ENCODE data around the gene GRAMD1B. TPM values are rescaled to one million over a fixed set of nuclear protein-coding genes. Genes with fewer than 3 reads are reported as not detected.
"Not testable (repeated sequence)": the region's sequence is repeated elsewhere in the genome, so short reads cannot be mapped to it uniquely, and the experiment has no call there.

The GRAMD1B gene
- total RNA-seq, 1 donor from 2014 or later, result 8.8 TPM

GRCh38 chr11:123450623-123451022 lies 20.6 kb downstream of the GRAMD1B start:
- no peaks in the 10 kb centered on the region for H3K36me3 ChIP-seq (ENCODE audit: control insufficient read depth, insufficient read depth, low read length)
- no peak for DNase-seq (ENCODE audit: low read depth)

DNA sequence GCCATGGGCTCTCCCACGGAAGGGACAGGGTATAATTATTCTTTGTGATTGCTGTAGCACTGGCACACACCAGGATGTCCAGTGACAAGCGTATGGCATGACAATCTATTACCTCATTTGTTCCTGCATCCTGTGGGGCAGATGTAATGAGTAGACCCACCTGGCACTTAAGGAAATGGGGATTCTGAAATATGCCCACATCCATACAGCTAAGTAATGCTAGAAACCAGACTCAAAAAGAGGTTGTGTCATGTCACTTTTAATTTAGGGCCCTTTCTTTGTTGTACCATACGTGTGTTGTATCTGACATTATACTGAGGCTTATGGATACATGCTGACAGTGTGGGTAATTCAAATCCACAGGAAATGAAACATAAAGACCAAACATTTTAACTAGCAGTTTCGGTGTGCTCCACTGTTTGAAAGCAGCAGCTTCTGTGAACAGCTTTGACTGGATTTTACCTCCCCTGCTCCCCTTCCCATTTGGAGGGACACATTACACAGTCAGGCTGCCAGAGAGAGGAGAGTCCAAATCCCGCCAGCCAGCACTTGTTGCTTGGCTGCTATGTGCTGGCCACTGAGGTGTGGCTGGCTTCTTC lies 21.2 kb downstream of the GRAMD1B start:
- TF ChIP-seq, protein P1, sequence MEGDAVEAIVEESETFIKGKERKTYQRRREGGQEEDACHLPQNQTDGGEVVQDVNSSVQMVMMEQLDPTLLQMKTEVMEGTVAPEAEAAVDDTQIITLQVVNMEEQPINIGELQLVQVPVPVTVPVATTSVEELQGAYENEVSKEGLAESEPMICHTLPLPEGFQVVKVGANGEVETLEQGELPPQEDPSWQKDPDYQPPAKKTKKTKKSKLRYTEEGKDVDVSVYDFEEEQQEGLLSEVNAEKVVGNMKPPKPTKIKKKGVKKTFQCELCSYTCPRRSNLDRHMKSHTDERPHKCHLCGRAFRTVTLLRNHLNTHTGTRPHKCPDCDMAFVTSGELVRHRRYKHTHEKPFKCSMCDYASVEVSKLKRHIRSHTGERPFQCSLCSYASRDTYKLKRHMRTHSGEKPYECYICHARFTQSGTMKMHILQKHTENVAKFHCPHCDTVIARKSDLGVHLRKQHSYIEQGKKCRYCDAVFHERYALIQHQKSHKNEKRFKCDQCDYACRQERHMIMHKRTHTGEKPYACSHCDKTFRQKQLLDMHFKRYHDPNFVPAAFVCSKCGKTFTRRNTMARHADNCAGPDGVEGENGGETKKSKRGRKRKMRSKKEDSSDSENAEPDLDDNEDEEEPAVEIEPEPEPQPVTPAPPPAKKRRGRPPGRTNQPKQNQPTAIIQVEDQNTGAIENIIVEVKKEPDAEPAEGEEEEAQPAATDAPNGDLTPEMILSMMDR (IDR thresholded peaks at IDR 0.05; ENCODE audit: insufficient read depth, low read length, poor library complexity, severe bottlenecking), result no peak
- no peaks in the 10 kb centered on the region for H3K36me3 ChIP-seq (ENCODE audit: control insufficient read depth, insufficient read depth, low read length)
- H3K4me3 ChIP-seq (ENCODE audit: low read depth, low read length), result no peak overlapping the region
- DNase-seq (ENCODE audit: low read depth), result no peak
- H3K27me3 ChIP-seq (ENCODE audit: control insufficient read depth, insufficient read depth, low read length), result no peaks in the 10 kb centered on the region

More at GRCh38 chr11:123450623-123451022, 20.6 kb downstream of the GRAMD1B start:
- Histone ChIP-seq H3K27me3 (ENCODE audit: control insufficient read depth, insufficient read depth, low read length) (no peaks in the 10 kb centered on the region), H3K4me3 (ENCODE audit: low read depth, low read length) (no peak overlapping the region)
- TF ChIP-seq, protein P1 (IDR thresholded peaks at IDR 0.05; ENCODE audit: insufficient read depth, low read length, poor library complexity, severe bottlenecking), result no peak

GRCh38 chr11:123452794-123453193 lies 22.7 kb downstream of the GRAMD1B start:
- TF ChIP-seq, protein P1 (IDR thresholded peaks at IDR 0.05; ENCODE audit: insufficient read depth, low read length, poor library complexity, severe bottlenecking), result no peak
- Histone ChIP-seq H3K27me3 (ENCODE audit: control insufficient read depth, insufficient read depth, low read length) (no peaks in the 10 kb centered on the region), H3K36me3 (ENCODE audit: control insufficient read depth, insufficient read depth, low read length) (no peaks in the 10 kb centered on the region), H3K4me3 (ENCODE audit: low read depth, low read length) (no peak overlapping the region)
- DNase-seq (ENCODE audit: low read depth), result no peak

GRCh38 chr11:123454060-123454651 lies 24.1 kb downstream of the GRAMD1B start:
- H3K27me3 ChIP-seq (ENCODE audit: control insufficient read depth, insufficient read depth, low read length), result no peaks in the 10 kb centered on the region
- no peak for DNase-seq (ENCODE audit: low read depth)
- H3K4me3 ChIP-seq (ENCODE audit: low read depth, low read length), result no peak overlapping the region
- H3K36me3 ChIP-seq (ENCODE audit: control insufficient read depth, insufficient read depth, low read length), result no peaks in the 10 kb centered on the region
- TF ChIP-seq, protein P1 (IDR thresholded peaks at IDR 0.05; ENCODE audit: insufficient read depth, low read length, poor library complexity, severe bottlenecking), result no peak

DNA sequence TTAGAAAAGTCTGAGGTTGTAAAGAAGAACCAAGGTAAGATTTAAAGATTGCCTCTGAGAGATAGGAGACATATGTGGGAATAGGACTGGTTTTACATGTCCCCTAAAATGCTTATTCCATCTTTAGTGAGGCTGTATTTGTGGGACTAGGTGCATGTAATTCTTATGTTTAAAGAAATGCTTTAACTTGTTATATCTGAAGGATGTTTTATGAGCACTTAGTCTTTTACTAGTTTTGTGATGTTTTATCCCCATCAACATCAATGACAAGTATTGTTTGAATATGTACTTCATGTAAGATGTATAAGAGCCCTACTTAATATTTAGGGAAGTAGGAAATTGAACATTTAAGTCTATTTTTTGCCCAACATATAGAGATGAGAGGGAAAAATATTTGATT lies 24.7 kb downstream of the GRAMD1B start:
- no peak overlapping the region for H3K4me3 ChIP-seq (ENCODE audit: low read depth, low read length)
- no peaks in the 10 kb centered on the region for H3K36me3 ChIP-seq (ENCODE audit: control insufficient read depth, insufficient read depth, low read length)
- TF ChIP-seq, protein P1 (IDR thresholded peaks at IDR 0.05; ENCODE audit: insufficient read depth, low read length, poor library complexity, severe bottlenecking), result no peak
- no peaks in the 10 kb centered on the region for H3K27me3 ChIP-seq (ENCODE audit: control insufficient read depth, insufficient read depth, low read length)
- DNase-seq (ENCODE audit: low read depth), result no peak

- DNase-seq (ENCODE audit: low read depth); H3K36me3 ChIP-seq (ENCODE audit: control insufficient read depth, insufficient read depth, low read length); H3K27me3 ChIP-seq (ENCODE audit: control insufficient read depth, insufficient read depth, low read length); H3K4me3 ChIP-seq (ENCODE audit: low read depth, low read length): not testable (repeated sequence)
Observed at GRCh38 chr11:123456448-123456847, 26.4 kb downstream of the GRAMD1B start.
